GM08714 (cell line): ENCODE data around the gene ABHD17C.

Source experiments
- H3K4me3 ChIP-seq: fragments of 200-500 bp; sonication (Bioruptor generic); 2 replicates; pipeline ENCODE4 v1.5.1; 2014; ENCODE audit warnings: mild to moderate bottlenecking, low read length, inconsistent platforms
- ZNF274 ChIP-seq: IDR thresholded peaks from 2 replicates; pipeline ENCODE4 v1.6.1; 2012; ENCODE audit warnings: mild to moderate bottlenecking, low read depth, low read length

The ABHD17C gene

GRCh38 chr15:80789296-80789695 is 94.2 kb downstream of the ABHD17C start:
- no peak overlapping the region for H3K4me3 ChIP-seq

GRCh38 chr15:80789796-80790195 is 94.7 kb downstream of the ABHD17C start:
- H3K4me3 ChIP-seq, result no peak overlapping the region
- no peak for TF ChIP-seq ZNF274

More at GRCh38 chr15:80789296-80789695, 94.2 kb downstream of the ABHD17C start:
- no peak for TF ChIP-seq ZNF274

GRCh38 chr15:80790236-80790635 is 95.1 kb downstream of the ABHD17C start:
- TF ChIP-seq ZNF274, result no peak

GRCh38 chr15:80791004-80791403 is 95.9 kb downstream of the ABHD17C start:
- no peak overlapping the region for H3K4me3 ChIP-seq
- TF ChIP-seq ZNF274, result no peak

More at GRCh38 chr15:80790236-80790635, 95.1 kb downstream of the ABHD17C start:
- no peak overlapping the region for H3K4me3 ChIP-seq

- TF ChIP-seq ZNF274, result no peak
- H3K4me3 ChIP-seq, result no peak overlapping the region
These were observed 101.3 kb downstream of the ABHD17C start for GRCh38 chr15:80796407-80796806.

- TF ChIP-seq ZNF274, result no peak
- no peak overlapping the region for H3K4me3 ChIP-seq
These were observed 103.8 kb downstream of the ABHD17C start for GRCh38 chr15:80798911-80799310.

- H3K4me3 ChIP-seq, result no peak overlapping the region
- TF ChIP-seq ZNF274, result no peak
These were observed 105.0 kb downstream of the ABHD17C start for GRCh38 chr15:80800067-80800466.

- no peak for TF ChIP-seq ZNF274
- H3K4me3 ChIP-seq, result no peak overlapping the region
These were observed 107.0 kb downstream of the ABHD17C start for GRCh38 chr15:80801891-80802680.

- H3K4me3 ChIP-seq, result no peak overlapping the region
- no peak for TF ChIP-seq ZNF274
These were observed 108.7 kb downstream of the ABHD17C start for GRCh38 chr15:80803580-80804525.

GRCh38 chr15:80804970-80805495 is 109.9 kb downstream of the ABHD17C start:
- TF ChIP-seq ZNF274, result no peak
- no peak overlapping the region for H3K4me3 ChIP-seq
